CD4-positive, alpha-beta T cell treated with Interleukin-6 for 4 hours (primary cell): ENCODE results near the gene RSBN1L.
"Not testable (repeated sequence)": the region's sequence is repeated elsewhere in the genome, so short reads cannot be mapped to it uniquely, and the experiment has no call there.

Experiments
- DNase-seq: peaks from one replicate; pipeline ENCODE4 v3.0.0-alpha.2; 2020; ENCODE audit warnings: mixed read lengths

Gene RSBN1L

DNA sequence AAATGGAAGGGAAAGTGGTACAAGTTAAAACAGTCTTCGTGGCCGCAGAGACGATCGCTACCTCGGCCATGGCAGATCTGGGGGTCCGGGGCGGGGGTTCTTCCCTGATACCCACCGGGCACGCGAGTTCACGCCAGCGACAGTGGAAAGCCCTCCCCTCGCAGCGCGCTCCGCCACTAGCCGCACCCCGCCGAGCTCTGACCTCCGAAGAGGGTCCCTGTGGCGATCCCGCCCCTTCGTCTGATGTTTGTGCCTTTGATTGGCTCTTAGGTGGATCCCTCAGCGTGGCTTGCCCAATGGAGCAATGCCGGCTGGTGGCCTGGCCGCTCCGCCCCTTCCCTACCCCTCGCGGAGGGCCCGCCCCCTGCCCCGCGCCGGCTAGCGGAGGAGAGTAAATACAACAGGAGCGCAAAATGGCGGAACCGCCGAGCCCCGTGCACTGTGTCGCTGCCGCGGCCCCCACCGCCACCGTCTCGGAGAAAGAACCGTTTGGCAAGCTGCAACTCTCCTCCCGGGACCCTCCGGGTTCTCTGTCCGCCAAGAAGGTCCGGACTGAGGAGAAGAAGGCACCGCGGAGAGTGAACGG lies at the start of gene RSBN1L:
Gene RSBN1L (plus strand): TSS at position 403 of the 586 bp plus-strand sequence. CDS start 11 bp downstream, at position 414.
- peak; percentile 99 for DNase-seq

DNA sequence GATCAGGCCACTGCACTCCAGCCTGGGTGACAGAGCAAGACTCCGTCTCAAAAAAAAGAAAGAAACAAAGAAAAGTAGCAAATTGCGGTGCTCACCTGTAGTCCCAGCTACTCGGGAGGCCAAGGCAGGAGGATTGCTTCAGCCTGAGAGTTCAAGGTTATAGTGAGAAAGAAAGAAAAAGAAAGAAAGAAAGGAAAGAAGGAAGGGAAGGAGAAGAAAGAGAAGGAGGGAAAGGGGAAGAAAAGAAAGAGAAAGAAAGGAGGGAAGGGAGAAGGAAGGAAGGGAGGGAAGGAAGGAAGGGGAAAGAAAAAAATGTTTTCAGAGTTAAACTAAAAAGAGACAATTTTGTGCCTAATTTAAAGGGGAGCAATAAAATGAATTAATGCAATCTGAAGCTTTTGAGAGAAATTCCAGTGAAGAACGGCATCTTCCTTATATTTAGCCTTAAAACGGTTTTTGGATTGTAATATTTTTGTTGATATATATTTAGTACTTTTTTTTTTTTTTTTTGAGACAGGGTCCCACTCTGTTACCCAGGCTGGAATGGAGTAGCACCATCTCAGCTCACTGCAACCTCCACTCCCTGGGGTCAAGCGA lies 47.4 kb upstream of the RSBN1L start:
- DNase-seq: no peak

- no peak for DNase-seq
Observed at GRCh38 chr7:77649716-77650349, 46.4 kb upstream of the RSBN1L start.

DNA sequence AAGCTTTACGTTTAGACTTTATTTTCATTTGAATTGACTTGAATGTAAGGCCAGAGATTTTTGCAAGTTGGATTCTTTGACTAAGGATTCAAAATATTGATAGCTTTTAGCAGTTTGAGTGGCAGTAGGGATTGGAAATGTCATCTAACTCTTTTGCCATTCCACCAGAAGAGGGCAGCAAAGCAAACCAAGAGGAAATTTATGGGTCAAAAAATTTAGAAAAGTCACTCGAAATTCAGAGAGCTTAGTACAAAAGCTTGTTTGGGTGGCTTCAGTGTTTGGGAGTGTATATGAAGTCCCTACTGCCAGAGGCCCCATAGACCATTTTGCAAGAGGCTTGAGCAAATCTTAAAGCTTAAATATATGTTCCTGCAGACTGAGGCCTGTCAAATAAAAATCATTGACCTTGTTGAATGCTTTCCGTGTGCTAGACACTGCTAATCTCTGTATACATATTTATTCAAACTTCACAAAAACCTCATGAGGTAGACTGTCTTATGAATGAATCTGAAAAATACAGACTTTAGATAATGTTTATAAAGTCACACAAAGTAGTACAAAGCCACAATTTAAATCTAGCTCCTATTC lies 44.6 kb upstream of the RSBN1L start:
- DNase-seq: peak; percentile 49

- not testable (repeated sequence) for DNase-seq
Observed at GRCh38 chr7:77652826-77653225, 43.4 kb upstream of the RSBN1L start.

- no peak for DNase-seq
Observed at GRCh38 chr7:77653572-77653971, 42.7 kb upstream of the RSBN1L start.

GRCh38 chr7:77655356-77655755 lies 40.9 kb upstream of the RSBN1L start:
- no peak for DNase-seq

- DNase-seq: no peak
Observed at GRCh38 chr7:77655836-77656455, 40.3 kb upstream of the RSBN1L start.

GRCh38 chr7:77657427-77658224 lies 38.6 kb upstream of the RSBN1L start:
- peak; percentile 32 for DNase-seq

DNA sequence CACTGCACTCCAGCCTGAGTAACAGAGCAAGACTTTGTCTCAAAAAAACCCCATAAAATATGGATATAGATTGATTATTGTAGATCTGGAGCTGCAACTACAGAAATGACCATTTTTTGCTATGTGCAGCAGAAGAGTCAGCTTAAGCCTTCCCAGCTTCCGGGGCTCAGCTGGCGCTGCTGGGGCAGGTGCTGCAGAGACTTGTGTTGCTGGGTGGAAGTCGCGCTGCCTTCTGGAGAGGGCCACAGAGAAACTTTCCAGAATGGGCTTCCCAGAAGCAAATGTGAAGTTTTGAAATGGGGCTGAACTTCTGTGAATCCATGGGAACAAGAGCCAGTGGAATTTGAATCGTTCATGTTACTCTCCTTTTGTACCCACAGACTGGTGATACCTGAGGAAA lies 37.3 kb upstream of the RSBN1L start:
- DNase-seq: no peak

- DNase-seq: no peak
Observed at GRCh38 chr7:77661816-77662215, 34.4 kb upstream of the RSBN1L start.

GRCh38 chr7:77662869-77663268 lies 33.4 kb upstream of the RSBN1L start:
- DNase-seq: no peak

- no peak for DNase-seq
Observed at GRCh38 chr7:77664715-77665114, 31.5 kb upstream of the RSBN1L start.

DNA sequence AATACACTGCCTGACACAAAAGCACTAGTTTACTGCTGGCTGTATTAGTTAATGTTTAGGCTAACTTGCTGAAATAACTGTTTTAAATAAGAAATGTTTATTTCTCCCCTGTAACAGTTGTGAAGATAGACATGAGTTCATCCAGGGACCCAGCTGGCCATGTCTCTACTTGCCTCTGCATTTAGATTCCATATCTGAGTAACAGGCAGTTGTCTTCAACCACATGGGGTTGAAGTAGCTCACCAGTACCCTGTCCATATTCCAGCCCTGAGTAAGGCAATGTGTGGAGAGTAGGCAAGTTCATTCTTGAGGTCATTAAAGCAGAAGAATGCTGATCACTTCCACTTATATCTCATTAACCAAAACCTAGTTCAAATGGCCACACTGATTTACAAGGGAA lies 31.1 kb upstream of the RSBN1L start:
- no peak for DNase-seq

- DNase-seq: no peak
Observed at GRCh38 chr7:77667459-77668086, 28.7 kb upstream of the RSBN1L start.

DNA sequence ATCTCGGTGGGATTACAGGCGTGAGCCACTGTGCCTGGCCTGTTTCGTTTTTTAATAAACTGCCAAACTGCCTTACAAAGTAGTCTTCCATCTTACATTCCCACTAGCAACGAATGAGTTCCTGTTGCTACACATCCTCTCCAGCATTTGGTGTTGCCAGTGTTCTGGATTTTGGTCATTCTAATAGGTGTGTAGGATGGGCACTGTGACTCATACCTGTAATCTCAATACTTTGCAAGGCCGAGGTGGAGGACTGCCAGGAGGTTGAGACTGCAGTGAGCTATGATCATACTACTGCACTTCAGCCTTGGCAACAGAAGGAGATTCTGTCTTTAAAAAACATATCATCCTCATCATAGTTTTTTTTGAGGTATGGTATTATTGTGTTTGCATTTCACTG lies 21.4 kb upstream of the RSBN1L start:
- DNase-seq: no peak

GRCh38 chr7:77679608-77680007 lies 16.7 kb upstream of the RSBN1L start:
- DNase-seq: no peak

- no peak for DNase-seq
Observed at GRCh38 chr7:77680266-77680665, 16.0 kb upstream of the RSBN1L start.

- DNase-seq: no peak
Observed at GRCh38 chr7:77684030-77684429, 12.2 kb upstream of the RSBN1L start.

DNA sequence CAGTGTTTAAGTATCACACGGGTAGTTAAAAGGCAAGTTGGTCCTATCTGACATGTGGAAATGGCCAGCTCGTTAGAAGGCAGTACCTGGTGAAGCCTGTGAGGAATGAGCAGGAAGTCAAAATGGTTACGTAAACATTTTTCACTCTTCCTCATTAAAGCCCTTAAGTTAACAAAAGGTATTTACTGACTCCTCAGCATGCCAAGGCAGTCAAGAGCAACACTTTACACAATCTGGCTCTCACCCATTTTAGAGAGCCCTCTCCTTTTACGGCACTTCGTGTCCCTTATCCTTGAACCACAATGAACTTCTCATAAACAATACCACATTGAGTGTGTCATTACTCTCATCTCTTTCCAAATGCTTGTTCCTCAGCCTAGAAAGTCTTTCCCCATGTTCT lies 11.0 kb upstream of the RSBN1L start:
- no peak for DNase-seq

DNA sequence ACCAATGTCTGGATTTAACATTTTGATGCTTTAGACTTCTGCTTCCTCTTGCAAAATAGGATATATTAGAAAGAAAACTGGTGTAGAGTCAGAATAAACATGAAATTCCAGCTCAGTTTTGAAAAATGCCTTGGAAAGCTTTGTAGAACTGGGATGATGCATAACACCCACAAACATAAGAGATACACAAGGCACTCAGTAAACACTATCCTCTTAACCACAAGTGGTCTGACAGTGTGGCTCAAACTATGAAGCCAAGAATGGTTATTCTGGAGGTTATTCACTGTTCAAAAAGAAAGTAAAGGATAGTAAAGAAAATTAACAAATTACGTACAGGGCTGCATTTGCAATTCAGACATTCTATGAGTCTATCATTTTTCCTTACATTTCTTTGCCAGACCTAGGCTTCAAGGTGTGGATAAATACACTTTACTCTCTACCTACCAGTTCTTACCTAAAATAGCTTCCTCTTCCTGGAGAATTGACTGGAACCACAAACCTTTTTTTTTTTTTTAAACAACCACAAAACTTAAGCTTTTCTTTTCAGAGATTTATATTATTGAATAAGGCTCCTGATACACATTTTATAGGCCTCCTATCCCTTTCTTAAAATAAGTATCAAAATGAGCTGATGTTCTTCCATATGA lies 9.0 kb upstream of the RSBN1L start:
- DNase-seq: no peak

DNA sequence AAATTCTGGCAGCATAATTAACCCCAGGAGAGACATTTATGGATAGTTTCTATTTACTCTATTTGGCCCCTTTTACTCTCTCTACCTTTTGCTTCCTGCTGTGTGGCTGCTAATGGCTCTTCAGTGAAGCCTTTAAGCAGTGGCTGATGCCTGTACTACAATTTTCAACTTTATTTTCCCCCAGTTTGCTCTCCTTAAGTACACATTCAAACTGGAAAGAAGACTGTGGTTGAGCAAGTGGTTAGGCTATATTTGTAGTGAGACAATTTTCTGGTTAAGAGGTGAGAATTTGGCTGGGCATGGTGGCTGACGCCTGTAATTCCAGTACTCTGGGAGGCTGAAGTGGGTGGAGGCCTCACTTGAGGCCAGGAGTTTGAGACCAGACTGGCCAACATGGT lies 8.5 kb upstream of the RSBN1L start:
- DNase-seq: no peak
